ENCODE measurements around the gene LGSN. TPM values are rescaled to one million over a fixed set of nuclear protein-coding genes. Genes with fewer than 3 reads are reported as not detected.

LGSN gene
- total and polyA plus RNA-seq, 2 of the 13 experiments (the other 11 are each of a cell fraction or from before 2014, with no cell fraction given), result 0.13 to 0.63 TPM

GRCh38 chr6:63352544-63353285 lies 32.9 kb upstream of the LGSN start (continued):
- peak; percentile 77; the same call in 1 of the 2 replicates for TF ChIP-seq IKZF5 (CRISPR knock-in tag; IDR thresholded peaks at IDR 0.05)
- no peak for TF ChIP-seq ZNF552 (CRISPR knock-in tag; IDR thresholded peaks at IDR 0.05; ENCODE audit: borderline replicate concordance)
- TF ChIP-seq HMG20A (CRISPR knock-in tag; IDR thresholded peaks at IDR 0.05; ENCODE audit: borderline replicate concordance), result peak; percentile 50; the same call in 1 of the 2 replicates
- TF ChIP-seq ATF7-NPFF (CRISPR knock-in tag; IDR thresholded peaks at IDR 0.05; ENCODE audit: low read depth), result no peak
- peak; percentile 91 for TF ChIP-seq MIXL1 (CRISPR knock-in tag; IDR thresholded peaks at IDR 0.05)
- no peak for TF ChIP-seq ZNF784 (CRISPR knock-in tag; IDR thresholded peaks at IDR 0.05; ENCODE audit: borderline replicate concordance)
- TF ChIP-seq SETDB1 (CRISPR knock-in tag; IDR thresholded peaks at IDR 0.05; ENCODE audit: borderline replicate concordance), result no peak
- no peak for TF ChIP-seq IKZF1 (IDR thresholded peaks at IDR 0.05)
- no peak for TF ChIP-seq ZSCAN30 (CRISPR knock-in tag; IDR thresholded peaks at IDR 0.05)
- no peak for TF ChIP-seq LBX2 (CRISPR knock-in tag; IDR thresholded peaks at IDR 0.05; ENCODE audit: borderline replicate concordance)
- TF ChIP-seq MXD4 (CRISPR knock-in tag; IDR thresholded peaks at IDR 0.05), result 0 out of 2 replicates have a peak, but pooled peaks have one; percentile 47
- no peak for TF ChIP-seq REXO4 (CRISPR knock-in tag; IDR thresholded peaks at IDR 0.05; ENCODE audit: borderline replicate concordance)
- no peak for TF ChIP-seq NFE2 (CRISPR knock-in tag; IDR thresholded peaks at IDR 0.05)
- TF ChIP-seq ZNF550 (CRISPR knock-in tag; IDR thresholded peaks at IDR 0.05; ENCODE audit: borderline replicate concordance), result no peak
- no peak for TF ChIP-seq ZNF75D (CRISPR knock-in tag; IDR thresholded peaks at IDR 0.05; ENCODE audit: borderline replicate concordance)
- peak; percentile 61 for TF ChIP-seq FOSL2 (CRISPR knock-in tag; IDR thresholded peaks at IDR 0.05)
- TF ChIP-seq ZNF687 (CRISPR knock-in tag; IDR thresholded peaks at IDR 0.05), result no peak
- TF ChIP-seq POLR2A (IDR thresholded peaks at IDR 0.05; ENCODE audit: insufficient read depth in 1 of 2, low read depth in 2 of 2, low read length in 2 of 2), result no peak
- TF ChIP-seq ARID4A (CRISPR knock-in tag; IDR thresholded peaks at IDR 0.05; ENCODE audit: borderline replicate concordance), result no peak; the same call in 1 of the 2 replicates

All from HepG2 (cell line).